Measurements from ENCODE around the gene STYXL1. TPM values are rescaled to one million over a fixed set of nuclear protein-coding genes. Genes with fewer than 3 reads are reported as not detected.

Gene STYXL1
- total and polyA plus RNA-seq, 2 experiments from 2014 or later: 28.0 to 39.2 TPM

- H3K9me3 Mint-ChIP-seq: no peaks in the 10 kb centered on the region; the same call in 1 of the 3 replicates
- no peaks in the 10 kb centered on the region for H3K27me3 ChIP-seq (ENCODE audit: insufficient read depth)
- H3K4me2 ChIP-seq: no peak overlapping the region
- no peaks in the 10 kb centered on the region for H3K27me3 Mint-ChIP-seq (ENCODE audit: insufficient read depth, low read depth, poor library complexity)
- no peak for TF ChIP-seq EZH2phosphoT487 (IDR thresholded peaks at IDR 0.05; ENCODE audit: unreplicated experiment)
- TF ChIP-seq, protein P1, sequence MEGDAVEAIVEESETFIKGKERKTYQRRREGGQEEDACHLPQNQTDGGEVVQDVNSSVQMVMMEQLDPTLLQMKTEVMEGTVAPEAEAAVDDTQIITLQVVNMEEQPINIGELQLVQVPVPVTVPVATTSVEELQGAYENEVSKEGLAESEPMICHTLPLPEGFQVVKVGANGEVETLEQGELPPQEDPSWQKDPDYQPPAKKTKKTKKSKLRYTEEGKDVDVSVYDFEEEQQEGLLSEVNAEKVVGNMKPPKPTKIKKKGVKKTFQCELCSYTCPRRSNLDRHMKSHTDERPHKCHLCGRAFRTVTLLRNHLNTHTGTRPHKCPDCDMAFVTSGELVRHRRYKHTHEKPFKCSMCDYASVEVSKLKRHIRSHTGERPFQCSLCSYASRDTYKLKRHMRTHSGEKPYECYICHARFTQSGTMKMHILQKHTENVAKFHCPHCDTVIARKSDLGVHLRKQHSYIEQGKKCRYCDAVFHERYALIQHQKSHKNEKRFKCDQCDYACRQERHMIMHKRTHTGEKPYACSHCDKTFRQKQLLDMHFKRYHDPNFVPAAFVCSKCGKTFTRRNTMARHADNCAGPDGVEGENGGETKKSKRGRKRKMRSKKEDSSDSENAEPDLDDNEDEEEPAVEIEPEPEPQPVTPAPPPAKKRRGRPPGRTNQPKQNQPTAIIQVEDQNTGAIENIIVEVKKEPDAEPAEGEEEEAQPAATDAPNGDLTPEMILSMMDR (conservative IDR thresholded peaks at IDR 0.05; ENCODE audit: low read depth in 2 of 2): no peak
- TF ChIP-seq NANOG (IDR thresholded peaks at IDR 0.05; ENCODE audit: borderline replicate concordance): no peak
- no peak for TF ChIP-seq ZNF114 (CRISPR knock-in tag; IDR thresholded peaks at IDR 0.05)
- TF ChIP-seq, protein P2, sequence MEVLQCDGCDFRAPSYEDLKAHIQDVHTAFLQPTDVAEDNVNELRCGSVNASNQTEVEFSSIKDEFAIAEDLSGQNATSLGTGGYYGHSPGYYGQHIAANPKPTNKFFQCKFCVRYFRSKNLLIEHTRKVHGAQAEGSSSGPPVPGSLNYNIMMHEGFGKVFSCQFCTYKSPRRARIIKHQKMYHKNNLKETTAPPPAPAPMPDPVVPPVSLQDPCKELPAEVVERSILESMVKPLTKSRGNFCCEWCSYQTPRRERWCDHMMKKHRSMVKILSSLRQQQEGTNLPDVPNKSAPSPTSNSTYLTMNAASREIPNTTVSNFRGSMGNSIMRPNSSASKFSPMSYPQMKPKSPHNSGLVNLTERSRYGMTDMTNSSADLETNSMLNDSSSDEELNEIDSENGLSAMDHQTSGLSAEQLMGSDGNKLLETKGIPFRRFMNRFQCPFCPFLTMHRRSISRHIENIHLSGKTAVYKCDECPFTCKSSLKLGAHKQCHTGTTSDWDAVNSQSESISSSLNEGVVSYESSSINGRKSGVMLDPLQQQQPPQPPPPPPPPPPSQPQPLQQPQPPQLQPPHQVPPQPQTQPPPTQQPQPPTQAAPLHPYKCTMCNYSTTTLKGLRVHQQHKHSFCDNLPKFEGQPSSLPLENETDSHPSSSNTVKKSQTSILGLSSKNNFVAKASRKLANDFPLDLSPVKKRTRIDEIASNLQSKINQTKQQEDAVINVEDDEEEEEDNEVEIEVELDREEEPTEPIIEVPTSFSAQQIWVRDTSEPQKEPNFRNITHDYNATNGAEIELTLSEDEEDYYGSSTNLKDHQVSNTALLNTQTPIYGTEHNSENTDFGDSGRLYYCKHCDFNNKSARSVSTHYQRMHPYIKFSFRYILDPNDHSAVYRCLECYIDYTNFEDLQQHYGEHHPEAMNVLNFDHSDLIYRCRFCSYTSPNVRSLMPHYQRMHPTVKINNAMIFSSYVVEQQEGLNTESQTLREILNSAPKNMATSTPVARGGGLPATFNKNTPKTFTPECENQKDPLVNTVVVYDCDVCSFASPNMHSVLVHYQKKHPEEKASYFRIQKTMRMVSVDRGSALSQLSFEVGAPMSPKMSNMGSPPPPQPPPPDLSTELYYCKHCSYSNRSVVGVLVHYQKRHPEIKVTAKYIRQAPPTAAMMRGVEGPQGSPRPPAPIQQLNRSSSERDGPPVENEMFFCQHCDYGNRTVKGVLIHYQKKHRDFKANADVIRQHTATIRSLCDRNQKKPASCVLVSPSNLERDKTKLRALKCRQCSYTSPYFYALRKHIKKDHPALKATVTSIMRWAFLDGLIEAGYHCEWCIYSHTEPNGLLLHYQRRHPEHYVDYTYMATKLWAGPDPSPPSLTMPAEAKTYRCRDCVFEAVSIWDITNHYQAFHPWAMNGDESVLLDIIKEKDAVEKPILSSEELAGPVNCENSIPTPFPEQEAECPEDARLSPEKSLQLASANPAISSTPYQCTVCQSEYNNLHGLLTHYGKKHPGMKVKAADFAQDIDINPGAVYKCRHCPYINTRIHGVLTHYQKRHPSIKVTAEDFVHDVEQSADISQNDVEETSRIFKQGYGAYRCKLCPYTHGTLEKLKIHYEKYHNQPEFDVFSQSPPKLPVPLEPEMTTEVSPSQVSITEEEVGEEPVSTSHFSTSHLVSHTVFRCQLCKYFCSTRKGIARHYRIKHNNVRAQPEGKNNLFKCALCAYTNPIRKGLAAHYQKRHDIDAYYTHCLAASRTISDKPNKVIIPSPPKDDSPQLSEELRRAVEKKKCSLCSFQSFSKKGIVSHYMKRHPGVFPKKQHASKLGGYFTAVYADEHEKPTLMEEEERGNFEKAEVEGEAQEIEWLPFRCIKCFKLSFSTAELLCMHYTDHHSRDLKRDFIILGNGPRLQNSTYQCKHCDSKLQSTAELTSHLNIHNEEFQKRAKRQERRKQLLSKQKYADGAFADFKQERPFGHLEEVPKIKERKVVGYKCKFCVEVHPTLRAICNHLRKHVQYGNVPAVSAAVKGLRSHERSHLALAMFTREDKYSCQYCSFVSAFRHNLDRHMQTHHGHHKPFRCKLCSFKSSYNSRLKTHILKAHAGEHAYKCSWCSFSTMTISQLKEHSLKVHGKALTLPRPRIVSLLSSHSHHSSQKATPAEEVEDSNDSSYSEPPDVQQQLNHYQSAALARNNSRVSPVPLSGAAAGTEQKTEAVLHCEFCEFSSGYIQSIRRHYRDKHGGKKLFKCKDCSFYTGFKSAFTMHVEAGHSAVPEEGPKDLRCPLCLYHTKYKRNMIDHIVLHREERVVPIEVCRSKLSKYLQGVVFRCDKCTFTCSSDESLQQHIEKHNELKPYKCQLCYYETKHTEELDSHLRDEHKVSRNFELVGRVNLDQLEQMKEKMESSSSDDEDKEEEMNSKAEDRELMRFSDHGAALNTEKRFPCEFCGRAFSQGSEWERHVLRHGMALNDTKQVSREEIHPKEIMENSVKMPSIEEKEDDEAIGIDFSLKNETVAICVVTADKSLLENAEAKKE (CRISPR knock-in tag; IDR thresholded peaks at IDR 0.05): no peak
- TF ChIP-seq, protein P3, sequence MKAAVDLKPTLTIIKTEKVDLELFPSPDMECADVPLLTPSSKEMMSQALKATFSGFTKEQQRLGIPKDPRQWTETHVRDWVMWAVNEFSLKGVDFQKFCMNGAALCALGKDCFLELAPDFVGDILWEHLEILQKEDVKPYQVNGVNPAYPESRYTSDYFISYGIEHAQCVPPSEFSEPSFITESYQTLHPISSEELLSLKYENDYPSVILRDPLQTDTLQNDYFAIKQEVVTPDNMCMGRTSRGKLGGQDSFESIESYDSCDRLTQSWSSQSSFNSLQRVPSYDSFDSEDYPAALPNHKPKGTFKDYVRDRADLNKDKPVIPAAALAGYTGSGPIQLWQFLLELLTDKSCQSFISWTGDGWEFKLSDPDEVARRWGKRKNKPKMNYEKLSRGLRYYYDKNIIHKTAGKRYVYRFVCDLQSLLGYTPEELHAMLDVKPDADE (IDR thresholded peaks at IDR 0.05): no peak
- no peak for TF ChIP-seq POLR2AphosphoS5 (IDR thresholded peaks at IDR 0.05; ENCODE audit: low read depth)
- no peak for TF ChIP-seq ZNF331 (CRISPR knock-in tag; IDR thresholded peaks at IDR 0.05; ENCODE audit: low read depth)
- no peak for TF ChIP-seq STAT1 (IDR thresholded peaks at IDR 0.05; ENCODE audit: unreplicated experiment)
- no peak for TF ChIP-seq EZH2 (IDR thresholded peaks at IDR 0.05; ENCODE audit: low read depth, unreplicated experiment)
- TF ChIP-seq, protein P4, sequence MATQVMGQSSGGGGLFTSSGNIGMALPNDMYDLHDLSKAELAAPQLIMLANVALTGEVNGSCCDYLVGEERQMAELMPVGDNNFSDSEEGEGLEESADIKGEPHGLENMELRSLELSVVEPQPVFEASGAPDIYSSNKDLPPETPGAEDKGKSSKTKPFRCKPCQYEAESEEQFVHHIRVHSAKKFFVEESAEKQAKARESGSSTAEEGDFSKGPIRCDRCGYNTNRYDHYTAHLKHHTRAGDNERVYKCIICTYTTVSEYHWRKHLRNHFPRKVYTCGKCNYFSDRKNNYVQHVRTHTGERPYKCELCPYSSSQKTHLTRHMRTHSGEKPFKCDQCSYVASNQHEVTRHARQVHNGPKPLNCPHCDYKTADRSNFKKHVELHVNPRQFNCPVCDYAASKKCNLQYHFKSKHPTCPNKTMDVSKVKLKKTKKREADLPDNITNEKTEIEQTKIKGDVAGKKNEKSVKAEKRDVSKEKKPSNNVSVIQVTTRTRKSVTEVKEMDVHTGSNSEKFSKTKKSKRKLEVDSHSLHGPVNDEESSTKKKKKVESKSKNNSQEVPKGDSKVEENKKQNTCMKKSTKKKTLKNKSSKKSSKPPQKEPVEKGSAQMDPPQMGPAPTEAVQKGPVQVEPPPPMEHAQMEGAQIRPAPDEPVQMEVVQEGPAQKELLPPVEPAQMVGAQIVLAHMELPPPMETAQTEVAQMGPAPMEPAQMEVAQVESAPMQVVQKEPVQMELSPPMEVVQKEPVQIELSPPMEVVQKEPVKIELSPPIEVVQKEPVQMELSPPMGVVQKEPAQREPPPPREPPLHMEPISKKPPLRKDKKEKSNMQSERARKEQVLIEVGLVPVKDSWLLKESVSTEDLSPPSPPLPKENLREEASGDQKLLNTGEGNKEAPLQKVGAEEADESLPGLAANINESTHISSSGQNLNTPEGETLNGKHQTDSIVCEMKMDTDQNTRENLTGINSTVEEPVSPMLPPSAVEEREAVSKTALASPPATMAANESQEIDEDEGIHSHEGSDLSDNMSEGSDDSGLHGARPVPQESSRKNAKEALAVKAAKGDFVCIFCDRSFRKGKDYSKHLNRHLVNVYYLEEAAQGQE (IDR thresholded peaks at IDR 0.05; ENCODE audit: unreplicated experiment): no peak
- no peak for TF ChIP-seq JUNB (IDR thresholded peaks at IDR 0.05; ENCODE audit: unreplicated experiment)
- no peak for TF ChIP-seq CREB1 (CRISPR knock-in tag; IDR thresholded peaks at IDR 0.05; ENCODE audit: low read depth)
- H3K36me3 ChIP-seq (ENCODE audit: insufficient read depth): no peaks in the 10 kb centered on the region; the same call in 1 of the 2 replicates
- peaks cover 8% of the 10 kb centered on the region for H3K36me3 Mint-ChIP-seq (ENCODE audit: low read depth)
- no peak for ATAC-seq
- H3K79me2 ChIP-seq (replicated peaks; ENCODE audit: insufficient read depth): no peaks in the 10 kb centered on the region
- no peak overlapping the region for H3K27ac Mint-ChIP-seq
- no peak overlapping the region for H2AFZ ChIP-seq
- H3K4me3 ChIP-seq: no peak overlapping the region
- H3K4me3 Mint-ChIP-seq: no peak overlapping the region
- no peak overlapping the region for H3K27ac ChIP-seq (ENCODE audit: low read depth)
- H4K20me1 ChIP-seq (replicated peaks; ENCODE audit: insufficient read depth): no peaks in the 10 kb centered on the region; the same call in 1 of the 2 replicates
- no peaks in the 10 kb centered on the region for H3K4me1 Mint-ChIP-seq
- no peaks in the 10 kb centered on the region for H3K4me1 ChIP-seq (ENCODE audit: insufficient read depth)
- no peaks in the 10 kb centered on the region for H3K9me2 ChIP-seq (ENCODE audit: insufficient read depth)
- DNase-seq (ENCODE audit: low spot score): no peak
- H3F3A ChIP-seq (replicated peaks; ENCODE audit: low read depth): no peaks in the 10 kb centered on the region
These were observed 44.4 kb downstream of the STYXL1 start for GRCh38 chr7:76003351-76003750.

All from GM23338 (cell line).